Hair follicle dermal papilla cell (primary cell): ENCODE results near the gene KLHL35. TPM values are rescaled to one million over a fixed set of nuclear protein-coding genes. Genes with fewer than 3 reads are reported as not detected.
A peak's percentile ranks its signal among the peaks of the same experiment; 100 is the strongest.

ENCODE experiments used
- small RNA-seq: library from RNA; depleted of rRNA; stranded (forward); fragments of <200 nt; gene quantifications from one replicate; pipeline ENCODE3, GENCODE V24; 2012
- total RNA-seq: library from RNA; depleted of rRNA; stranded (reverse); fragments of >200 nt; gene quantifications from 2 replicates; pipeline ENCODE4 v1.2.3, GENCODE V29; 2012

KLHL35 gene, protein sequence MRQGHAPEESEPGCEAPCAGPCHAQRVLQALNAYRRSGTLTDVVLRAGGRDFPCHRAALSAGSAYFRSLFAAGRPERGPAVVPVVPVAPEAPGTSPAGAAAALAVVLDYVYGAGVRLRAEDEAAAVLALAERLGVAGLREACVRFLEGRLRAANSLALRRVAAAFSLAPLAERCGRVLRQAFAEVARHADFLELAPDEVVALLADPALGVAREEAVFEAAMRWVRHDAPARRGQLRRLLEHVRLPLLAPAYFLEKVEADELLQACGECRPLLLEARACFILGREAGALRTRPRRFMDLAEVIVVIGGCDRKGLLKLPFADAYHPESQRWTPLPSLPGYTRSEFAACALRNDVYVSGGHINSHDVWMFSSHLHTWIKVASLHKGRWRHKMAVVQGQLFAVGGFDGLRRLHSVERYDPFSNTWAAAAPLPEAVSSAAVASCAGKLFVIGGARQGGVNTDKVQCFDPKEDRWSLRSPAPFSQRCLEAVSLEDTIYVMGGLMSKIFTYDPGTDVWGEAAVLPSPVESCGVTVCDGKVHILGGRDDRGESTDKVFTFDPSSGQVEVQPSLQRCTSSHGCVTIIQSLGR
- 1.5 and 2.2 TPM in 2 replicates for total RNA-seq

DNA sequence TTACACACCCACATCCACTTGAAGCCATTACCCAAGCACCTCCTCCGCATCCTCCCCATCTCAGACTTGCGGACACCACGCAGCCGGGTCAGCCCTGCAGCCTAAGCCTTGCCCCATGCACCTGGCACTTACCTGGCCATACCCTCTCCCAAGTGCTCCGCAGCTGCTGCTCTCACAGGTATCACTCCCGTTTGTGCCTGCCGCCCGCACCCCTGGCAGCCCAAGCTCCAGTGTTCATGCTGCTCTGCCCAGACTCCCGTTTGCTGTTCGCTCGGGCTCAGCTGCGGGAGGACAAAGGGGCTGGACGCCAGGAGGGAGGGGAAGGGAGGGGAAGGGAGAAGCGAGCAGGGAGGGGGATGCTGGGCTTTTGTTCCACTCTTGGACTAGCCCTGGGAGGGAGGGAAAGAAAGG lies at the start of gene KLHL35:
Gene KLHL35 (minus strand): TSS at position 293 of the 411 bp plus-strand sequence. CDS start 2,574 bp downstream, outside the sequence.

DNA sequence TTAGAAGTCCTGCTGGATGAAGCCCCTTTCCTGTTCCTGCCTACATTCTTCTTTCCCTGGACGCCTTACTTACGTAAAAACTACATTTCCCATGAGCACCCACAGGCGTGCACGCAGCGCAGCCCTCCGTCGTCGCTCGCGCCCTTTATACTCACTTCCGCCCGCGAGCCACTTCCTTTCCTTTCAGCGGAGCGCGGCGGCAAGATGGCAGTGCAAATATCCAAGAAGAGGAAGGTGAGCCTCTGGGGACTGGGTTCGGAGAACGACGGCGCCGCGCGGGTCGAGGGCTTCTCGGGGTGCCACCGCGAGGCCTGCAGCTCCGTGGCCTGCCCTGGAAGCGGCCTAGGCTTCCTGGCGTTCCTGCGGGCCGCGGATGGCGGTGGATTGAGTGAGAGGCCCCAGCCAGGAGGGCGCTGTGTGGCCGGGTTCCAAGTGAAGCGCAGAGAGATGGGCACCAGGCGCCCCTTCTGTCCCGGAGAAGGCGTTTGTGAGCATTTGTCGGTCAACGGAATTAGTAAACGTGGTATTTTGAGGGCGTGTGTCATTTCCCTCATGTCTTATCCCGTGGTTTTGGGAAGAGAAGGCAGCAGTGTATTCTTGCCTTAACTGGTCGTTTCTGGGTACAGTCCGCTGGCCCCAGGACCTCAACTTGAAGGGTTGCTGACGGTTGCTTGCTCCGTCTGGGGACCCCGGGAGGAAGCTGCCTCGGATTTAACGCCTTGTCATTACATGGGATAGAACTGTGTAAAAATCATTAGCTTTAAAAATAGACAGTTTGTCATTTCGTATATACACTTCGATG lies 33.5 kb downstream of the KLHL35 start, which contains the start of gene RPS3:
Gene RPS3 (plus strand): TSS at position 175 of the 802 bp plus-strand sequence. CDS start 30 bp downstream, at position 205.

Small RNA genes within 50 kb of the gene (small RNA-seq; reads per million reads assigned to genes)
- not detected for gene SNORD15A
- gene SNORD15B, result 2,687 reads per million, percentile 100 among the genes with 10 or more reads in this experiment

Other genes starting within 250 kb of the KLHL35 start
- gene TPBGL, start 192.4 kb downstream of the KLHL35 start, total RNA-seq, result not detected in 2 replicates
- gene ARRB1, start 81.5 kb downstream of the KLHL35 start, total RNA-seq, result 14.7 and 20.0 TPM in 2 replicates
- 931 and 1,241 TPM in 2 replicates for gene RPS3, start 33.7 kb downstream of the KLHL35 start, total RNA-seq
- gene GDPD5, start 92.7 kb upstream of the KLHL35 start, total RNA-seq, result 7.3 and 8.0 TPM in 2 replicates
- gene SERPINH1, start 129.1 kb upstream of the KLHL35 start, total RNA-seq, result 1,065 and 1,511 TPM in 2 replicates
- 1.9 and 5.0 TPM in 2 replicates for gene MAP6, start 235.8 kb upstream of the KLHL35 start, total RNA-seq